Activated CD8-positive, alpha-beta memory T cell treated with anti-CD3 and anti-CD28 coated beads for 36 hours (primary cell): Measurements from ENCODE around the gene KLHL10. TPM values are rescaled to one million over a fixed set of nuclear protein-coding genes. Genes with fewer than 3 reads are reported as not detected.

ENCODE experiments used
- CTCF ChIA-PET: fragments of 350-600 bp; sonication (Branson Sonifier 250); formaldehyde crosslinking; loops from one replicate; lab custom pipeline; 2021; ENCODE audit warnings: antibody characterized with exemption; lab: Charles Lee
- POLR2A ChIA-PET: fragments of 350-600 bp; sonication (Branson Sonifier 250); formaldehyde crosslinking; loops from one replicate; lab custom pipeline; 2021; ENCODE audit warnings: antibody characterized with exemption; lab: Charles Lee
- total RNA-seq, 2 experiments: library from RNA; stranded (reverse); gene quantifications; one replicate each; pipeline ENCODE4 v1.2.3, GENCODE V29; 2021

Gene KLHL10
- total RNA-seq: under 1 TPM; 0.08 to 0.17 TPM

DNA sequence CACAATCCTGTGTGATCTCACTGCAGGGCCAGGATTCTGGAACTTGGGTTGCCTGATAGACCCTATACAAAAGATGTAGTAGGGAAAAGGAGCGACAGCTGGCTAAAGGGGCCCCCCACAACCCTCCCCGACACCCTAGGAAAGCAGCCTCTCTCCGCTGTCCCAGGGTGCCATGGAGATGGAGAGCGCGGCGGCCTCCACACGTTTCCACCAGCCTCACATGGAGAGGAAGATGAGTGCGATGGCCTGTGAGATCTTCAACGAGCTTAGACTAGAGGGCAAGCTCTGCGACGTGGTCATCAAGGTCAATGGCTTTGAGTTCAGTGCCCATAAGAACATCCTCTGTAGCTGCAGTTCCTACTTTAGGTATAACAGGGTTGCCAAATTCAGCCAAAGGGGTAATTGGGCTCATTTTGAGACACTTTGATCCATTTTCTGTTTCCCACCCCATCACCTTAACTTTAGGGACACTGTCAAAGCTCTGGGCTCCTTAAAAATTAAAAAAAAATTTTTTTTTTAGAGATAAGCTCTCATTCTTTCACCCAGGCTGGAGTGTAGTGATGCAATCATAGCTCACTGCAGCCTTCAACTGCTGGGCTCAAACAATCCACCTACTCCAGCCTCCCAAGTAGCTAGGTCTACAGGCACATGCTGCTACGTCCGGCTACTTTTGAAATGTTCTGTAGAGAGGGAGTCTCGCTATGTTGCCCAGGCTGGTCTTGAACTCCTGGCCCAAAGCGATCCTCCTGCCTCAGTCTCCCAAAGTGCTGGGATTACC lies at the start of gene KLHL10:
KLHL10 (plus strand) TSS at position 65 of the 778 bp plus-strand sequence; CDS start at position 173, 108 bp downstream.
- ChIA-PET POLR2A (interaction anchor here (0.7 kb wide), 1 partner anchor 21 kb away, joined by 4 read pairs; no protein-coding TSS in a partner anchor), CTCF (interaction anchor here (1.0 kb wide), 1 partner anchor 37 kb away, joined by 5 read pairs; no protein-coding TSS in a partner anchor)

DNA sequence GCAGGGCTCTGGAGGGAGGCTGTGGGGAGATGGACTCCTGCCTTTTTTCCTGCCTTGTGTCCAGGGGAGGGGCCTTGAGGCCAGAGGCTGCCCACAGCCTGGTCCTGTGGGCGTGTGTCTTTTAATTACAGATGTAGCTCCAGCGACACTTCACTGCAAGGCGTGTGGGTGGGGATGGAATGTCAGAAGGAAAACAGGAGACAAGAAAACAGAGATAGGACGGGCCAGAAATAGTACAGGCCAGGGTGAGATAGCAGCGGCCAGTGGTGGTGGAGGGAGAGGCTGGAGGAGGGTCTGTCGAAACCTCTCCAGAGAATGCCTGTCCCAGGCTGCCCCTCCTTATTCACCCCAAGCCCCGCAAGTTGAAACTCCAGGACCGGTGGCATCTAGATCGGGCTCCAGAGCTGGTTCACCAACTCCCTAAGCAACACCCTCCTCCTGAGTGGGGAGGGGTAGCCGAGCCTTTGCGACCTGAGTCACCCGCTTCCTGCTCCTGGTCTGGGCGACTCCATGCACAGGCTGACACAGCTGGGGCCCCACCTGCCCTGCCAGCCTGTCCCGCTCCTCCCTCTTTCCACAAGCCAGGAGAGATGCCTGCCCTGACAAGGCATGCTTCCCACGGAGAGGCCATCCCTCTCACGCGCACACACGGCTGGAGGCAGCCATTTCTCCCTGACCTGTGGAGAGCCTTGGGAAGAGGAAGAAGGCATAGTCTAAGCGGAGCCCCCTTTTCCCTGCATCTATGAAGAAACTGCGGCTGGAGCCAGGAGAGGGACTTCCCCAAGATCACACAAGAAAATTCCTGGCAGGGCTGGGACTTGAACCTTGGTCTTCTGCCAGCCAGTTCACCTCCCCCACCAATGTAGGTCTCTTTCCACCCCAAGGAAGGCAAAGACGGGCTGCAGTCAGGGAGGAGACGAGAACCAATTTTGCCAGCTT lies 44.5 kb upstream of the KLHL10 start:
- ChIA-PET POLR2A (no interaction called here), CTCF (interaction anchor here (0.6 to 1.5 kb wide), 2 partner anchors 18 to 128 kb away, joined by 3 to 4 read pairs; partner anchors contain the start of gene P3H4)

DNA sequence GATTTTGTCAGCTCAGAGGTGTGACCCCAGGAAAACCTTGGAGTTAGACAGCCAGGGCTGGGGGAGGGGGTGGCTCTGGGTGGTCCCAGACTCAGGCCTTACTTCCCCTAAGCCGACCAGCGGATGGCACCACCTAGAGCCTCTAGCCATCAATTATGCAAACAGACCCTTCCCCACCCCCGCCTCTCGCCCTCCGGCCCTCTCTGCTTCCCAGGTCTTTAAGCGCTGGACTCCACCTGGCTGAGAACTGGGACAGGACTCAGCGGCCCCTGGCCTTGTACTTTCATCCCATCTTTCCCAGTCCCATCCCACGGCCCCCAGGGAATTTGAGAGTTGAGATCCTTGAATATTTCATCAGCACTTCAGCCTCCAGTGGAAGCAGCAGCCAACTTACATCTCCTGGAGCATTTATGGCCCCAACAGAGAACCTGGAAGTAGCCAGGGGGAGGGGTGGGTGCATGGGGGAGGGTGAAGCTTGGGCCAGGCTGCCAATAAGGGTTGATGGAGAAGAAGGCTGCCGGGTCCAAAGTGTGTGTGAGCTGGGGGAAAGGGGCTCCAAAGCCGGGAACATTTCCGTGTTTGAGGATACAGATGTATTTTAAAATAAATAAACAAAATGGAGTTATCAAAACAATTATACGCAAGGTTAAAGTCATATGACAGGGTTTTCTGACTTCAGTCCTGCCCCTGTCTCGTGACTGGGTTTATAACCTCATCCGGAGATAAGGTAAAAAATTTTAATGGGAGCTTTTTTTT lies 43.7 kb upstream of the KLHL10 start:
- CTCF ChIA-PET: interaction anchor here (0.6 to 1.5 kb wide), 2 partner anchors 18 to 127 kb away, joined by 3 to 4 read pairs; partner anchors contain the start of gene P3H4
- POLR2A ChIA-PET: no interaction called here

DNA sequence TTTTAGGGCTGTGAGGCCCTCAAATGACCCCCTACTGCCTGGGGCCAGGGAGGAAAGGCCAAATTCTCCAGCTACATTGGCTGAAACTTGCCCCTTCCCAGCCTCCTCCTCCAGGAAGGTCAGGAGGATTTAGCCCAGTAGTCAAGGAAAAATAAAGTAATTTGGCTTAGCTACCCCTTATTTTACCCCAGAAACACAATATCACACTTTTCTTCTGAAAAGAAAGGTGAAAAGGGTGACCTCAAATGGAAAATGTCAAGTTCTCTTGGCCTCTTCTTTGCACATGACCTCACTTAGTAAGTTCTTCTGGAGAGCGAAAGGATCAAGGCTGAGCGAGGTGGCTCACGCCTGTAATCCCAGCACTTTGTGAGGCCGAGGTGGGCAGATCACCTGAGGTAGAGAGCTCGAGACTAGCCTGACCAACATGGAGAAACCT lies 43.1 kb upstream of the KLHL10 start:
- ChIA-PET CTCF (interaction anchor here (1.5 kb wide), 1 partner anchor 17 kb away, joined by 4 read pairs; the partner anchor contains the start of gene P3H4), POLR2A (interaction anchor here (0.5 kb wide), 1 partner anchor 48 kb away, joined by 5 read pairs; no protein-coding TSS in a partner anchor)

DNA sequence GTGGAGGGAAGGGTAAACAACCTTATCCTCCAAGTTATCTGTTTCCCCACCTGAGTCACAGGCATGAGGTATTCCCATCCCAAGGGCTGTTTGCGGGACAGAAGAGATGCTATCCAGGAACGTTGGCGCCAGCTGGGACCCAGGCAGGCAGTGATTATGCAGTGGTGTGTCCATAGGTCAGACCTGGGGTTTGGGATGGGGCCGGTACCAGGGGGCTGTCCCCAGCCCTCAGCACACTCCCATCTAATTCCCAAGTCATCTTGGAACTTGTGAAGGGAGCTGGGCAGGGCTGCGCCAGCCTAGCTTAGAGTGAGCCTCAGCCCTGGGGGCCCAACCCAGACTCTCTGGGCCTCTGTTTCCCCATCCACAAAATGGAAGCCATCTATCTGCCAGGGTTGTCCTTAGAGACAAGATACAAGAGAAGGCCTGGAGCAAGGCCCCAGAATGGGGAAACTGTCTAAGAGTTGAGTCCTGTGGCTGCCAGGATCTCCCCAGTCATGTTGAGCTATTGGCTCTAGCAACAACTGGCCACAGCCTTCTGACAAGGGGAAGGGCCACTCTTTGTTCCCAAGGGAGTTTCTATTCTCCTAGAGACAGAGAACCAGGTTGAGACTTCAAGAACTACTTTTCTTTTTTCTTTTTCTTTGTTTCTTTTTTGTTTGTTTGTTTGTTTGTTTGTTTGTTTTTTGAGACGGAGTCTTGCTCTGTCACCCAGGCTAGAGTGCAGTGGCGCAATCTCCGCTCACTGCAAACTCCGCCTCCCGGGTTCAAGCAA lies 41.3 kb upstream of the KLHL10 start:
- POLR2A ChIA-PET: no interaction called here
- CTCF ChIA-PET: interaction anchor here (0.7 kb wide), 2 partner anchors 131 to 163 kb away, joined by 4 read pairs; no protein-coding TSS in a partner anchor

DNA sequence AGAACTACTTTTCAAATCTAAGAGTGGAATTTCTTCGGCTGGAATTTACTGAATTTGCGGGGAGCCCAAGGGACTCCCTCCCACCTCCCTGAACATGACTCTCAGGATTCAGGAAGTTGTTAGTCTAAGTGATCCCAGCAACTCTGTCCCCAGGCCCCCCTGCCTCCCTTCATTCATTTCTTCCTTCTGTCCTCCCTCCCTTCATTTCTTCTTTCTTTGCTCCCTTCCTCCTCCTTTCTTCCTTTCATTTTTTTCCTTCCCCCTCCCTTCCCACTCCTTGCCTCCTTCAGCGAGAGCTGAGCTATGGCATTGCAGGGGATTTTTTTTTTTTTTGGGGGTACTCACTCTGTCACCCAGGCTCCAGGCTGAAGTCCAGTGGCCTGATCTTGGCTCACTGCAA lies 40.2 kb upstream of the KLHL10 start:
- CTCF ChIA-PET: interaction anchor here (0.6 kb wide), 1 partner anchor 811 kb away, joined by 5 read pairs; no protein-coding TSS in a partner anchor
- POLR2A ChIA-PET: no interaction called here

DNA sequence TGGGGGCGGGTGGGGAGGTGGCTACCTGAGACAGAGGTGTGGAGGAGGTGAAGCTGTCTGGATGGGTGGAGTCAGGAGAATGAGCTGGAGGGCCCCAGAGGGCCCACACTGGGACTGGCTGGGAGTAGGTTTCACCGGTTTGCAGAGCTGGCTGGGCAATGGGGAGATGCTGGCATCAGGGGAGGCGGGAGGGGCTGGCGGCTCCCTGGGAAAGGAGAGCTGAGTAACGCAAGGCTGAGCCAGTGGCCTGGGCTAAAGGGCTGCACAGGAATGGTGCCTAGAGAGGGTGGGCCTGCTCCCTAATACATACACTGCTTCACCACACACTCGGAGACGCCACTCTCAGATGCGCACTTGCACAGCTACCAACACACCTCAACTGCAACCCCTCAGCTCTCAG lies 38.3 kb upstream of the KLHL10 start:
- ChIA-PET CTCF (interaction anchor here (1.0 kb wide), 1 partner anchor 62 kb away, joined by 5 read pairs; no protein-coding TSS in a partner anchor), POLR2A (no interaction called here)

DNA sequence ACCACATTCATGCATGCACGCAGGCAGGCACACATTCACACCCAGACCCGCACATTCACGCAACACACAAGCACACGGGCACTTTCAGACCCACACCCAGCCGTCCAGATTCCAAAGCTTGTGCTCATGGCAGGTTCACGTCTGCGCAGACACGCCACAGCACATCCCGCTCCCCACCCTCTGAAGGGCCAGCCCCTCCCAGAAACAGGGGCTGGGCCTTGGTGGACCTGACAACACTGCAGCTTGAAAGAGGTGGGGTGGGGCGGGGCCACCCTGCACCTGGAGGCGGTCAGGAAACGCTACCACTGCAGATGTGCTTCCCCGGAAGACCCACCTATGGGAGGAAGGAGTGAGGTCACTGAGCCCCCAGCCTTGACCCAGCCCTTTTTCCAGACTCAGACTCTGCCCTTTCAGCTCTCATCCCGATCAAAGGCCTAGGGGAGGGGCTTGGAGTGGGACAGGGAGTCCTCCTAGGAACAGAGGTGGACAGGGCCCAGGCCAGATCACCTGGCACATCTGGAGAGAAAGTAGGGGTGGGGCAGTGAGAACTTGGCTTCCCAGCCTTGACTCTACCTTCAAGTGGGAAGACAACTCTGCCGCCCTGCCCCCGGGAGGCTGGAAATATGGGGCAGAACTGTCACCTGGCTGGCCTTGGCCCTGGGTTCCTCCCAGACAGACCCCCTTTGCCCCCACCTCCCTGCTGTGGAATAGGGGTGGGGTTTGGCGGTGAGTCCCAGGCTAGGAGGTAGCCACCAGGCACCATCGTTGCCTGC lies 36.8 kb upstream of the KLHL10 start:
- ChIA-PET CTCF (interaction anchor here (0.6 to 2.7 kb wide), 20 partner anchors 10 to 985 kb away, joined by 3 to 17 read pairs (median 4); partner anchors contain the start of genes JUP, KLHL10 and P3H4), POLR2A (no interaction called here)

DNA sequence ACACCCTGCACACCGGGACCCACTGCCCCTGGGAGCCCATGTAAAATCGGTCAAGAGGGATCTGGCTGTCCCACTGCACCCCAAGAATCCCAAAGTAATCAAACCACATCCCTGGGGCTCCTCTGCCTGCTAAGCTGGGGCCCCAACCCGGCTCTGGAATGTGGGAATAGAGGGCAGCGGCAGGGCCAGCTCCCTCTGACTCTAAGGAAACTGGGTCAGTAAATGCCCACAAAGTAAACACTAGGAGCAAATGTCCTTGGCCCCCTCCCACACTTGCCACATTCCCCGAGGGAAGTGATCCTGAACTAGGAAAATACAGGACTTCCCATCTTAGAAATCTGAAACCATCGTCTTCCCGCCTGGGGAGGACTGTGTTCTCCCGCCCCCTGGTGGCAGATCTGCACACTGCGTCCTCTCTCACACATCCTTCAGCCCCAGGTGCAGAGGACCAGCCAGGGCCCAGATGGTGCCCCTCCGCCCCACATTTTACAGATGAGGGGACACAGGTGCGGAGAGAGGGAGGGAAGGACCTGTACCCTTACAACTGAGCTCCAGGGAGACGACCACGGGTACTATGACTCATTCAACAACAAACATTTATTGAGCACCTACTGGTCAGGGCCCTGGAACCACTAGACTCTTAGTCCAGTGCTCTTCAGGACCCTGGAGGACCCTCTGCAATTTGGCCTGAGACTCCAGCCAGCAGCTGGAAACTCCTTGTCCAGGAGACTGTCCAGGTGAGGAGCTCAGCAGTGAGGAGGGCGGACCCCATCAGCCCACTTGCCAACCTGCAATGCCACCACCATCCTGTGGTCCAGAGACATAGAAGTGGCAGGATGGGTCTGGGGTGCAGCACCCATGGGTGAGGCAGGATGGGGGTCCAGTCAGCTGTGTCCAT lies 36.0 kb upstream of the KLHL10 start:
- ChIA-PET POLR2A (interaction anchor here (1.0 kb wide), 1 partner anchor 33 kb away, joined by 3 read pairs; no protein-coding TSS in a partner anchor), CTCF (interaction anchor here (0.6 to 2.7 kb wide), 23 partner anchors 9 to 986 kb away, joined by 3 to 17 read pairs (median 5); partner anchors contain the start of genes JUP, KLHL10 and P3H4)

DNA sequence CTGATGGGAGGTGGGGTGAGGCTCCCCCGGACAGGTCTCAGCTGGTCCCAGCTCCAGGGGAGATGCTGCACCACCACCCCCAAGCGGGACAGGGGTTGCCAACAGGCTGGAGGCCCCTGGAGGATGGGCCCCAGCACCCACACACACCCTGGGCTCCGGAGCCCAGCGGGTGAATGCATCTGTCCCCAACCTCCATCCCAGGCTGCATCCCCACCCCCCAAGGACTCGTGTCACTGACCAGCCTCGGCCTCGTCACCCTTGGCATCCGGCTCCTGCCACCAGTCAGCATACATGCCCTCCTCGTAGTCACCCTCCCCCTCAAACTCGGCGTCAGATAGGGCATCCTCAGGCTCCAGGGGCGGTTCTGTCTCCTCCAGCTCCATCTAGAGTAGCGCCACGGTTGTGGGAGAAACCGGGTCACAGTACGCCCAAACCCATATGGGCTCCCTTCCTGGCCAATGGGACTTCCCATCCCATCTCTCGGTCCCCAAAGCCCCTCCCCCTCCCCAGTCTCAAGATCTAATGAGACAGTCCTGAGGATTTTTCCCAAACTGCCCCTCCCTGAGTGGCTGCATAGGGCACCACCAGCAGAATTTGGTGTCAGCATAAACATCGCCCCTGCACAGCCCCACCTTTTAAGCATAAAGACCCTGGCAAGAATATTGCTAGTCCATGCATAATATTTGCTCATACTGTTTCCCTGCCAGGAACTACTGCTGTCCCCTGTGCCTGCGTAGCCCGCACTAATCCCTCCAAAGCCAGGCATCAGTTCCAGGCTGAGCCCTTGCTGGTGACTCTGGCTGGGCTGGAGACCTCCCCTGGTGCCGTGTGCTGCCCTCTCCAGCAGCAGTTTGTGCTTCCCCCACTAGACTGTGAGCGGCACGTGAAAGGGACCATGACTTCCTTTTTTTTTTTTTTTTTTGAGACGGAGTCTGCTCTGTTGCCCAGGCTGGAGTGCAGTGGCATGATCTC lies 34.3 kb upstream of the KLHL10 start:
- CTCF ChIA-PET: interaction anchor here (1.2 to 2.7 kb wide), 5 partner anchors 7 to 72 kb away, joined by 5 to 17 read pairs (median 8); partner anchors contain the start of gene P3H4
- POLR2A ChIA-PET: no interaction called here

DNA sequence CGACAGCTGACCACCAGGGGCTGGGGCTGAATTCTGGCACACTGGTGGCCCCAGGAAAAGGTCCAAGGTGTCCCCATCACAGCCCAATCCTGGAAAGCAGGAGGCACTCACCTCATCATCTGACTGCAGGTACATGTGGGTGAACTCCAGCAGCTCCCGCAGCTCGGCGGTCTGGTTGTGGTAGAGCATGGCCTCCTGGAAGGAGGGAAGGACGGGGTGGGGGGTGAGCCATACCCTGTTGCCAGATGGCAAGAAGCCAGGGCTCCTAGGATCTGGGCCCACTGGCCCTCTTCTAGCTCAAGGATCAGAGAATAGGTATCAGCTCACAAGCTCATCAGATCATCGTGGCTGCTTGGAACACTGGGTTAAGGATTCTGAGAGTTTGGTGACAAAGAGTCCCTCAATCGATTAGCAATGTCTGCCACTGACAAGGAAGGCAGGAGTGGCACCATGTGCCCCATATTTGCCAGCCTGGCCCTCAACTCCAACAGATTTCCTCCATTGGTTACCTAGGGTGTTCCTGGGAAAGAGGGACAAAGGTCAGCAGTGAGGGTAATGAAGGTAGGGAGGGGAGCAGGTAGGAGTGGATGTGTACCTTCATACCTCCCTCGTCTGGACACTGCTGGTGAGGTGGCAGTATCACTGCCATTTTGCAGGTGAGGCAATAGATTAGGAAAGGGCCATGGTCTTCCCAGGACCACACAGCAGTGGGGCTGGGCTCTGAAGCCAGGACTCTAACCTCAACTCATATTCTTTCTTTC lies 30.8 kb upstream of the KLHL10 start:
- CTCF ChIA-PET: no interaction called here

DNA sequence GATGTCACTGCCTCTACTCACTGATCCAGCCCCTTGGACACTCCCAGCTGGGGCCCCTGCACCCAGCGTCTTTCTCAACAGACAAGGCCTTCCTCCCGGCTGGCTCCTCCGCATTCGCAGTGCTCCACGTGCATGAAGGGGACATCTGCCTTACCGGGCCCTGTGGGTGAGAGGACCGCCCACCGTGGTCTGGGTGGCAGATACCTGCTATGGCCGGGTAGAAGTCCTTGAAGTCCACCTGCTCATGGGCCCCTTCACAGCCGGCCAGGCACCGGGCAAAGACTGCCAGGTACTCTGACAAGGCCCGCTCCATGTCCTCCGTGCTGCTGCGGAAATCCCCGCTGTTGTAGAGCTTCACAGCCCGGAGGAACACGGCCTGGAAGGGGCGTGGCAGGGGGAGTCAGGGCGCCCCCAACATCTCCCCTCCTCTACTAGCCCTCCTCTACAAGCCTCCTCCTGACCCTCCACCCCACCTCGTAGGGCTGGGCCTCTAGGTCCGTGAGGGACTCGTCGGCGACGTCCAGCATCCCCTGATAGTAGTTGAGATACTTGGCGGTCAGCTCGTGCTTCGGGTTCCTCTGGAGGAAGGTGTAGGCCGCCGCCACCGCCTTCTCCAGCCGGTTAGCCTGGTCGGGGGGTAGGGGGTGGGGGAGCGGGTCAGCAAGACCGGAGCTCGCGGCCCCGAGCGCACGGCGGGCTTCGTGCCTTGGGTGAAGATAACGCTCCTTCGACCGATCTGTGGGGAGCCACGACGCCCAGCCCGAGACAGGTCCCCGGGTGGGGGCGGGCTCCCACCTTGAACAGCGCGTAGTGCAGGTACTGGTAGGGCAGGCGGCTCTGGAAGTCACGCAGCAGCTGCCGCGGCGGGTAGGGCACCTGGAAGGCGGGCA lies 26.7 kb upstream of the KLHL10 start:
- CTCF ChIA-PET: interaction anchor here (0.6 to 3.0 kb wide), 14 partner anchors 9 to 162 kb away, joined by 3 to 17 read pairs (median 4); no protein-coding TSS in a partner anchor
- POLR2A ChIA-PET: interaction anchor here (0.5 to 1.3 kb wide), 5 partner anchors 23 to 122 kb away, joined by 3 to 7 read pairs (median 3); partner anchors contain the start of genes EIF1 and KLHL11

More for the DNA sequence above, 30.8 kb upstream of the KLHL10 start:
- POLR2A ChIA-PET: no interaction called here
